NB4 (cell line): ENCODE measurements around the gene GALNT18.

Experiments used
- POLR2A ChIP-seq: IDR thresholded peaks from 2 replicates; pipeline ENCODE4 v1.6.1; 2011; ENCODE audit warnings: mild to moderate bottlenecking; ENCODE audit not compliant: insufficient read length; ENCODE audit errors: extremely low read depth
- TF ChIP-seq, protein P1 (sequence below): IDR thresholded peaks from one replicate; pipeline ENCODE4 v1.5.1; 2012; ENCODE audit warnings: low read depth, low read length

DNA sequence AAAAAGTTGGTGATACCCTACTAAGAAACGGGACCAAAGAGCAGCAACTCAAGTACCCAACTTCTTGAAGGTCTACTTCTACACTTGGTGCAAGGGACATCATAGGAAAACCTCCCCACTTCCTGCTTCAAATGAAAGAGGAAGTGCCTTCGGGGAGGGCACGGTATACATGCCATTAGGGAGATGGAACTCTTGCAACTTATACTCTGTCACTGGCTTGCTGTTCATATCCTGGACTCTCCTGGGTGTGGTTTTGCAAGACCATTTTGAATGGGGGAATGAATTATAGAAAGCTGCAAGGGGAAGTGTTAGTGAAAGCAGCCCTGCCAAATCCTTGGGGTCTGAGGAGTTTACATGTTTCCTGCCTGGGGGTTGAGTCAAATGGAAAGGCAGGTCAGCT, 310.6 kb downstream of the GALNT18 start:
- TF ChIP-seq, protein P1, sequence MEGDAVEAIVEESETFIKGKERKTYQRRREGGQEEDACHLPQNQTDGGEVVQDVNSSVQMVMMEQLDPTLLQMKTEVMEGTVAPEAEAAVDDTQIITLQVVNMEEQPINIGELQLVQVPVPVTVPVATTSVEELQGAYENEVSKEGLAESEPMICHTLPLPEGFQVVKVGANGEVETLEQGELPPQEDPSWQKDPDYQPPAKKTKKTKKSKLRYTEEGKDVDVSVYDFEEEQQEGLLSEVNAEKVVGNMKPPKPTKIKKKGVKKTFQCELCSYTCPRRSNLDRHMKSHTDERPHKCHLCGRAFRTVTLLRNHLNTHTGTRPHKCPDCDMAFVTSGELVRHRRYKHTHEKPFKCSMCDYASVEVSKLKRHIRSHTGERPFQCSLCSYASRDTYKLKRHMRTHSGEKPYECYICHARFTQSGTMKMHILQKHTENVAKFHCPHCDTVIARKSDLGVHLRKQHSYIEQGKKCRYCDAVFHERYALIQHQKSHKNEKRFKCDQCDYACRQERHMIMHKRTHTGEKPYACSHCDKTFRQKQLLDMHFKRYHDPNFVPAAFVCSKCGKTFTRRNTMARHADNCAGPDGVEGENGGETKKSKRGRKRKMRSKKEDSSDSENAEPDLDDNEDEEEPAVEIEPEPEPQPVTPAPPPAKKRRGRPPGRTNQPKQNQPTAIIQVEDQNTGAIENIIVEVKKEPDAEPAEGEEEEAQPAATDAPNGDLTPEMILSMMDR, result no peak
- no peak for TF ChIP-seq POLR2A
